ENCODE results near the gene NAT14.
"Not testable (repeated sequence)": the region's sequence is repeated elsewhere in the genome, so short reads cannot be mapped to it uniquely, and the experiment has no call there.

NAT14 gene

DNA sequence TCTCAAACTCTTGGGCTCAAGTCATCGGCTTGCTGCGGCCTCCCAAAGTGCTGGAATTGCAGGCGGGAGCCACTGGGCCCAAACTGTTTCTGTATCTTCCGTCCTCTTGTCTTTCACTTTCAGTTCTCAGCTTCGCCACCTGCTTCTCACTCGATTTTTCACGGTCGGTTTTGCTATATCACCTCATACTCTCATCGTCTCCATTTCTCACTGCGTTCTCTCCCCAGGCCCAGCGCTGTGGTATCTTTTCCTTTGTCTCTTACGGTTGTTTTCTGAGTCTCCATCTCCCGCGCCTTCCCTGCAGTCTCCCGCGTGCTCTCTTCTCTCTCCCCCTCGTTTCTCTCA is 18.1 kb downstream of the NAT14 start:
- DNase-seq (ENCODE audit: low read depth): no peak

DNA sequence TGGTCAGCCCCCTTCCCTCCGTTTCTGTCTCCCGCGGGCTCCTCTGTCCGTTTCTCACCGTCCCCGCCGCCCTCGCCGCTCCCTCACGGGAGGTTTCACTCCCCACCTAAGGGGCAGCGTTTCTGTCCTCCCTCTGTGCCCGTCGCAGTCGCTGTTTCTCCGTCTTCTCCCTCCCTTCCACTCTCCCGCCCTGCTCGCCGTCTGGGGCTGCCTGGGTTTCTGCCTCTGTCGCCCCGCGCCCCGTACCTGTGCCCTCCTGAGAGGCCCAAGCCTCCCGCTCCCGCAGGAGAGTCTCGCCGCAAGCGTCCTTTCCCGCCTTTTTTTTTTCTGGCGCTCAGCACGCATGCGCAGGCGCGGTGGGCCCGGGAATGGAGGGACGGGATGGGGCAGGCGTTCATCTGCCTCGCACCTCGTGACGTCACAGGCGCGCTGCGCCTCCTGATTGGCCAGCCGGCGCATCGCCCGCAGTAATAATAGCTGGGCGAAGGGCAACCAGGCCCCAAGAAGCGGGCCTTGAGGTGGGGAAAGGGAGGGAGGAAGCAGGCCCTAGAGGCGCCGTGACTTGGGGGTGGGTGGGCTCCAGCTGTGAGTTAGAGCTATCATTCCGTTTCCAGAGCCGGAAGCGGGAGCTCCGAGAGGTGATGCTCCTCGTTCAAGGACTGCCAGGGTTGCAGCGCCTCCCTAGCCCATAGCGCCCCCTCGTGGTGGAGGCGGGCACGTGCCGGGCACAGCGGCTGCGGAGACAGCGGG is 18.7 kb downstream of the NAT14 start:
- DNase-seq (ENCODE audit: low read depth): peak; percentile 91

DNA sequence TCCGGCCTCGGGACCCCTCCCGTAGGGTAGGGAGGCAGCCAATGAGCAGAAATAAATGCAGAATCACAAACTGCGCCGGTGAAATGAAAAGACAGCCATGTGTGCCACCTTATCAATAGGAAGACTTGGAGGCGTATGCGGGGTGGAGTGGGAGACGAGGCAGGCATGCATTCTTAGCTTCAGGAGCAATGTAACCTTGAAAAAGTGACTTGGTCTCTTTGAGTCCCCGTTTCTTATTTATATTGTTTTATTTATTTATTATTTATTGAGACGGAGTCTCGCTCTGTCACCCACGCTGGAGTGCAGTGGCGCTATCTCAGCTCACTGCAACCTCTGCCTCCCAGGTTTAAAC is 19.2 kb downstream of the NAT14 start:
- no peak for DNase-seq (ENCODE audit: low read depth)

DNA sequence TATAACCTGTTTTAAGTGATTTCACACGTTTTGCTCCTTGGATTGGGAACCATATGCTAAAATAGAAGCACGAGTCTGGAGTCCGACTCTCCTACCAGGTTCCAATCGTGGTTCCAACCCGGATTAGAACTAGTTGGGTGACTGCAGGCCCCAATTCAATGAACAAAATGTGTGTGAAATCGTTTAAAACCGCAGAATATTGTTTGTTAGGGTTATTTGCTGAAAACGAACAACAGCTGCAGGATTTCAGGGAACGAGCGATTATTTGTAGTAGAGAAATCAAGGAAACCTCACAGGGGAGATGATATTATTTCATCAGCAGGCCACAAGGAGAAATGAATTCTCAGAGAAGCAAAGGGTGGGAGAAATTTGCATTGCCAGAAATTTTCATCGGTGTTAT is 20.0 kb downstream of the NAT14 start:
- DNase-seq (ENCODE audit: low read depth): no peak

DNA sequence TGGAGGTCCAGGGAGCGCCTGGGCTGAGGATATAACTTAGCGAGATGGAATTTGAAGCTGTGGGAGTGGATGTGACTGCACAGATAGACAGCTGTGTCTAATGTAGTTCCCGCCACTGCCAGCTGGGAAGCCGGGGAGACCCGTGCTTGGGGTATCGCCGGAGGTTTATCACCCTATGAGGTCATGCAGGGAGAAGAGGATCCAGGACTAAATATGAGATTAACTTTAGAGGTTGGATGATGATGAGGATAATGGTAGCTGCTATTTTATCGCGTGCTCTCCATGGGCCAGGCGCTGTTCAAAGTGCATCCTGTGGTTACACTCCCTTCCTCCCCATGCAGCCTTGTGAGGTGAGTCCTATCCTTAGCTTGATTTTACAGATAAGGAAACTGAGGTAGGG is 23.1 kb downstream of the NAT14 start:
- no peak for DNase-seq (ENCODE audit: low read depth)

DNA sequence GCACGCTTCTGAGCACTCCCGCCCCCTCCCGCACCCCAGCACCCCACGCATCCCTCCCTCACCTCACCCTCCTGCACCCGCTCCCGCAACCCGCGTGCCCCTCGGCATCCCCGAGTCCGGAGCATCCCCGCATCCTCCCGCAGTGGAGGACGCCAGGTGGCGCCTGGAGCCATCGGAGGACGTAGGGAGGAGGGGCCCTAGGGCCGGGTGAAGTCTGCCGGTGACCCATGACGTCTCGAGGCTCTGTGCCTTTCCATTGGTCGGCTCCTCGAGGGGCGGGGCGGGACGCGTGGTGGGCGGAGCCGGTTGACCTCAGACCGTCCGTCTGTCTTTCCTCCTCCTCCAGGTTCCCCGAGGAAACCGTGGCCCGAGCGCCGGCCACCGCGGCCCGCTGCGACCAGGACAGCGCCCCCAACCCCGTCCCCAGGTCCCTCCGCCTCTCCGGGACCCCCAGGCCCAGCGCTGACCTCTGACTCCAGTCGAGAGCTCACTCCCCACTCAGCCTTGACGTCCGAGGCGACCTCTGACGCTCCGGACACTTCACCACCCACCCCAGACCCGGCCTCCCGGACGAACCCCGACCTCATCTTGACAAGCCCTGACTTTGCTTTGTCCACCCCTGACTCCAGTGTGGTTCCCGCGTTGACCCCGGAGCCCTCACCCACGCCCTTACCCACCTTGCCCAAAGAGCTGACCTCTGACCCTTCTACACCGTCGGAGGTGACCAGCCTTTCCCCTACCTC is 32.1 kb downstream of the NAT14 start:
- peak; percentile 95 for DNase-seq (ENCODE audit: low read depth)

DNA sequence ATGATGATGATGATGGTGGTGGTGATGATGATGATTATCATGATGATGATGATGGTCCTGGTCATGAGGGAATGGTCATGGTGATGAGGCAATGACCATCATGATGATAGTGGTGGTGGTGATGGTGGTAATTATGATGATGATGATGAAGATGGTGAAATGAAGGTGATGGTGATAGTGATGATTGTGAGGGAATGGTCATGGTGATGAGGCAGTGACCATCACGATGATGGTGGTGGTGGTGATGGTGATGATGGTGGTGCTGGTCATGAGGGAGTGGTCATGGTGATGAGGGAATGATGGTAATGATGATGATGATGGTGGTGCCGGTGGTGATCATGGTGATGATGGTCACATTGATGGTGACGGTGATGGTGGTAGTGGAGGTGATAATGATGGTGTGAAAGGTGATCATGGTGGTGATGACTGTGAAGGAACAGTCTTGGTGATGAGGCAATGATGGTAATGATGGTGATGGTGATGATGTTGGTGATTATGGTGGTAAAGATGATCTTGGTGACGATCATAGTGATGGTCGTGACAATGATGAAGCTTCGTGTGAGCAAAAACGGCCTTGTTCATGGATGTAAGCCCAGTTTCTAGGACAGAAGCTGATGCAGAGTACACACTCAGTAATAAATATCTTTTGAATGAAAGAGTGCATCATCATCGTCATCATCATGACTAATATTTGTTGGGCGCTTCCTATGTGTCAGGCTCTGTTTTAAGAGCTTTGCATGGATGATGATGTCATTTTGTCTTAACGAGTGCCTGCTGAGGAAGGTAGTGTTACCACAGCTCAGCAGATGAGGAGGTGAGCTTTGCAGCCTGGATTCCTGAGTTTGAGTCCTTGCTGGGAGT is 34.7 kb downstream of the NAT14 start:
- DNase-seq (ENCODE audit: low read depth): peak; percentile 94

DNA sequence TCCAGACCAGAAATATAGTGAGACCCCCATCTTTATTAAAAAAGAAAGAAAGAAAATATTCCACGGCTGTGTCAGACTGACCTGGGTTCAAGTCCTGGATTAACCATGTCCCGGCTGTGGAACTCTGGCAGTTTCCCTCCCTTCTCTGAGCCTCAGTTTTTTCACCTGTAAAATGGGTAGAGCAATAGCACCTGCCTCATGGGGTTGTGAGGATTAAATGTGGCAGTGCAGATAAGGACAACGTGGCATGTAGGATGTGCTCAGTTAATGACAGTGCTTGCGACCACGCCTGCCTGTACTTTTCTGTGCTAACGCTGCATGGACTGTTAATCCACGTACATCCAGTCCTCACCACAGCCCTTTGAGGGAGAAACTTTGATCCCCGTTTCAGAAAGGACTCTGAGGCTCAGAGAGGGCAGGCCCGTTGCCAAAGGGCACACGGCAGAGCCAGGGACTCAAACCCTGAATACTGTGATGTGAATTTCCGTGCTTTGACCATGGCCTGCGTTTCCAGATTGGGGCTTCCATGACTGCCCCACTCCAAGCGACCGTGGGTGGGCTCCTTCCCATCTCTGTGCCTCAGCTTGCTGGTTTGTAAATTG is 35.8 kb downstream of the NAT14 start:
- no peak for DNase-seq (ENCODE audit: low read depth)

DNA sequence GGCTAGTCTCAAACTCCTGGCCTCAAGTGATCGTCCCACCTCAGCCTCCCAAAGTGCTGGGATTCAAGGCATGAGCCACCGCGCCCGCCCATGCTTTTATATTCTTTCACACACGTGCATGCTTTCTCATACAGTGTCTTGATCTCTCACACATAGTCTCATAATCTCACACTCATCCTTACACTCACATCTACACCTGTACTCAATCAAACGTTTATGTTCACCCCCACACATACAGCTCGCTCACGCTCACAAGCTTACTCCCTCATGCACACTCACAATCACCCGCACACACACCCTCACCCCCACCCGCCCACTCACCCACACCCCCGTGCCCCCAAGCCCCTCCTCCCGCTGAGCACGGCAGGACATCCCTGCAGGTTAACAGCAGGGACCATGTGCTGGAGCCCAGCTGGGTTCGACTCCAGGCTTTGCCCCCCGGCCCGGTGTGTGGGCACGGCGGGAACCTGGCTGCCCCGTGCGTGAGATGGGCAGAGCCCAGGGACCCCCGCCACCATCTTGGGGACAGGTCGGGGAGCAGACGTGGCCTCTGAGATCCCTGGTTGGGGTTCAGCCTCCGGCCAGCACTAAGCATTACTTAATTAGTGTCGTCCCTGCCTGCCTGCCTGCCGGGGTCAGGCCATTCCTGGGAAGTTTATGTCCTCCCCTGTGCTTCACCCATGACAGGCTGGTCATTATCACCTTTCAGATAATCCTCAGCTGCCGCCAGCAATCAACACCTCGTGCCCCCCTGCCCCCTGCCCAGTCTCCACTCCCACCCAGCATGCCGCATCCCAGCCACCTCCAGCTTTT is 40.5 kb downstream of the NAT14 start:
- no peak for DNase-seq (ENCODE audit: low read depth)

DNA sequence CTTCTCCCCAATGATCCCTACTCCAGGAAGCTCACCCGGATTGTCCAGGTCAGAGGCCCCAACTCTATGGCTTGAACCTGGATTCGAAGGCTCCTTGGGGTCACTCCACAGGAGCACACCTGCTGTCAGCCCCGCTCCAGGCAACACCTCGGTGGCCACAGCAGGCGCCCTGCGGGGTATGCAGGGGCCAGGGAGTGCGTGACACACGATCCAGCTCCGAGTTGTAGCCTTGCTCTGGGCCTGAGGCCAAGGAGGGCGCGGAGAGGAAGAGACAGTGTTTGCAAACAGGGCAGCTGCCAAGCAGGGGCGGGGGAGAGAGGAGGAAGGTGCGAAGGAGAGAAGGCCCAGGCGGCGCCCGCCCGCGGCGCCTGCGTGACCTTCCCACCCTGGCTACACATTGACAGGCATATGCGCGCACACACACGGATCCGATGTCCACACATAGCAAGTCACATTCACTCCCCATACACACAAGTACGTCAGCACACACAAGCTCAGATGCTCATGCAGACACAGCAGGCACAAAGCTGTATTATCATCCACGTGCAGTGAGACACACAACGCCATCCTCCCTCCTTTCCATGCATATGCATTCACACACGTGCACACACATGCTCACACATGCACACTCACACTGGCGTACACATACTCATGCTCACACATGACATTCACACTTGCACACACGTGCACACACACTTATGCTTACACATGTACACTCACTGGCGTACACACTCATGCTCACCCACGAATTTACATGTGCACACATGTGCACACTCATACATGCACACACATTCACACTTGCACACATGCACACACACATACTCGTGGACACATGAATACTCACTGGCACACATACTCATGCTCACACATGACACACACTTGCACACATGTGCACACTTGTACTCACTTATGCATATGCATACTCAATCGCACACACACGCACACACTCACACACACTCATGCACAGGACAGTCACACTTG is 41.5 kb downstream of the NAT14 start:
- DNase-seq (ENCODE audit: low read depth): peak; percentile 48

DNA sequence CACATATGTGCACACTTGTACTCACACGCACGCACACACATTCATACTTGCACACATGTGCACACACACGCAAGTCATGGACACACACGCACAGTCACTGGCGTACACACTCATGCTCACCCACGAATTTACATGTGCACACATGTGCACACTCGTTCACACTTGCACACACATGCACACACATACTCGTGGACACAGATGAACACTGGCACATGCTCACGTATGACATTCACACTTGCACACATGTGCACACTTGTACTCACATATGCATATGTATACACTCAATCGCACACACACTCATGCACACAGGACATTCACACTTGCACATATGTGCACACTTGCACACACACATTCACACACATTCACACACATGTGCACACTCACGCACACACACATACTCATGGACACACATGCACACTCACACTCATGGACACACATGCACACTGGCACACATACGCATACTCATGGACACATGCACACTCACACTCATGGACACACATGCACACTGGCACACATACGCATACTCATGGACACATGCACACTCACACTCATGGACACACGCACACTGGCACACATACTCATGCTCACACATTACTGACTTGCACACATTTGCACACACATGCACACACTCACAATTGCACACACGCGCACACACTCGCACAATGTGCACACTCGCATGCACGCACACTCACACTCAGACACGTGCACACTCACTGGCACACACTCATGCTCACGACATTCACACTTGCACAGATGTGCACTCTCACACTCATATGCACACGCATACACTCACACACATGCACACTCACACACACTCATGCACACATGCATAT is 42.4 kb downstream of the NAT14 start:
- no peak for DNase-seq (ENCODE audit: low read depth)

DNA sequence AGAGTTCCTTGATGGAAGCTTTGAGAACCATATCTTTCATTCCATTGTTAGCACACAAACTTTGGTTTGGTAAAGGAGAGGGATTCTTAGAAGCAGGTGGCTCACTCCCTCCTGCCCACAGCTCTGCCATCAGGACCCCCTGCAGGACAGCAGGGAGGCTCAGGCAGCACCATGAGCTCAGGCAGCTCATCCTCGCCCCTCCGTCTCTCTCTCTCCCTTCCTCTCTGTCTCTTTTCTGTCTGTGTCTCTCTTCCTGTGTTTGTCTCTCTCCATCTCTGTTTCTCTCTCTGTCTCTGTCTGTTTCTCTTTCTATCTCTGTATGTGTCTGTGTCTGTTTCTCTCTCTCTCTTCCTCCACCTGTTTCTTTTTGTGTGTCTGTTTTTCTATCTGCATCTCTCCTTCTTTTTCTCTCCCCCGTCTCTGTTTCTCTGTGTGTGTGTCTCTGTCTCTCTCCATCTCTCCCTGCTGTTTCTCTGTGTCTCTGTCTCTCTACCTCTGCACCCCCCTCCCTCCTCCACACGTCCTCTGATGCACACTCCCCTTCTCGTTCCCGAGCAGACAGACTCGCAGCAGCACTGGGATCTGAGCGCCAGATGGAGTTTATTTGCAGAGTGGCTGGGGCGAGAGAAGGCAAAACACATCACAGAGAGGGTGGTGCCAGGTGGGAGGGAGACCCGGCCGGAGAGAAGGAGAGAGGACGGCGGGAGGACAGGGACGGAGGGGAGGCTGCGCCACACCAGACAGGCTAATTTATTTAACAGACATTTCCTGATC is 43.2 kb downstream of the NAT14 start:
- no peak for DNase-seq (ENCODE audit: low read depth)

DNA sequence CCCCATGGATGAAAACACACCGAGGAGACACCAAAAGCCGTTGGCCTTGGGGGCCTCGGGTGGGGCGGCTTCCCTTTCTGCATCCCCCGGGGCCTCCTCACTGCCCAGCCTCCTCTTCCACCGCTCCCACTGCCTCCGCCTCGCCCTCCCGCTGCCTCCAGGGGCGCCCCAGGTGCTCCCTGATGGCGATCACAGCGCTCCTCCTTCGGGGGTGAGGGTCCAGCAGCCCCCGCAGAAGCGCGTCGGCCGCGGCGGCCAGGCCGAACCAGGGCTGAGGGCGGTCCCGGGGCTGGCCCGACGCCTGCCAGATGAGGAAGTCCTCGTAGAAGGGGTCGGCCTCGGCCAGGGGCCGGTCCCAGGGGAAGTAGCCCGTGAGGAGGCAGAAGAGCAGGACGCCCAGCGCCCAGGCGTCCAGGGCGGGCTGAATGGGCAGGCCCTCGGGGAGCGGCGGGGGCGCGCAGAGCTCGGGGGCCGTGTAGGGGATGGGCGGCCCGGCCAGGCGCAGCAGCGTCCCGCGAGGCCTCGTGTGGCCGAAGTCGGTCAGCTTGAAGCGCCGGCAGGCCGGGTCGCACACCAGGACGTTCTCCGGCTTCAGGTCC is 44.7 kb downstream of the NAT14 start:
- DNase-seq (ENCODE audit: low read depth): no peak

DNA sequence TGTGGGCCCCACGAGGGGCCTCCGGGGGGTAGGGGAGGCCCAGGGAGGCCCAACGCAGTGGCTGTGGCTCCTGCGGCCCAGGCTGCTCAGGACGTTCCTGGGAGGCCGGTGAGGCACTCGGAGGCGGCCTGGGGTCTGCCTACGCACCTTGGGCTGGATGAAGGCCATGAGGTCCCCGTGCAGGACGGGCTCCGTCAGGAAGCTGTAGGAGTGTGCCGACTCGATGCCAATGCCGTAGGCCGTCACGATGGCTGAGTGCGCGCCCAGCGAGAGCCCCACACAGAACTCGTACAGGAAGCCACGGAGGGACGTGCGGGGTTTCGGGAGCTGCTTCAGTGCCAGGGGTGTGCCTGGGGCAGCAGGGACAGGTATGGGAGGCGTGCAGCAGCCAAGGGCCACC is 46.0 kb downstream of the NAT14 start:
- DNase-seq (ENCODE audit: low read depth): no peak

DNA sequence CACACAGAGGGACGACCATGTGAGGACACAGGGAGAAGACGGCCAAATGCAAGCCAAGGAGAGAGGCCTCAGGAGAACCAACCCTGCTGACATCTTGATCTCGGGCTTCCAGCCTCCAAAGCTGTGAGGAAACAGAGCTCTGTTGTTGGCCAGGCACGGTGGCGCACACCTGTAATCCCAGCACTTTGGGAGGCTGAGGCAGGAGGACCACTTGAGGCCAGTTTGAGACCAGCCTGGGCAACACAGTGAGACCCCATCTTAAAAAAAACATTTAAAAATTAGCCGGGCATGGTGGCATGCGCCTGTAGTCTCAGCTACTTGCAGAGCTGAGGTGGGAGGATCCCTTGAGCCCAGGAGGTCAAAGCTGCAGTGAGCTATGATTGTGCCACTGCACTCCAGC is 49.3 kb downstream of the NAT14 start:
- not testable (repeated sequence) for DNase-seq (ENCODE audit: low read depth)

DNA sequence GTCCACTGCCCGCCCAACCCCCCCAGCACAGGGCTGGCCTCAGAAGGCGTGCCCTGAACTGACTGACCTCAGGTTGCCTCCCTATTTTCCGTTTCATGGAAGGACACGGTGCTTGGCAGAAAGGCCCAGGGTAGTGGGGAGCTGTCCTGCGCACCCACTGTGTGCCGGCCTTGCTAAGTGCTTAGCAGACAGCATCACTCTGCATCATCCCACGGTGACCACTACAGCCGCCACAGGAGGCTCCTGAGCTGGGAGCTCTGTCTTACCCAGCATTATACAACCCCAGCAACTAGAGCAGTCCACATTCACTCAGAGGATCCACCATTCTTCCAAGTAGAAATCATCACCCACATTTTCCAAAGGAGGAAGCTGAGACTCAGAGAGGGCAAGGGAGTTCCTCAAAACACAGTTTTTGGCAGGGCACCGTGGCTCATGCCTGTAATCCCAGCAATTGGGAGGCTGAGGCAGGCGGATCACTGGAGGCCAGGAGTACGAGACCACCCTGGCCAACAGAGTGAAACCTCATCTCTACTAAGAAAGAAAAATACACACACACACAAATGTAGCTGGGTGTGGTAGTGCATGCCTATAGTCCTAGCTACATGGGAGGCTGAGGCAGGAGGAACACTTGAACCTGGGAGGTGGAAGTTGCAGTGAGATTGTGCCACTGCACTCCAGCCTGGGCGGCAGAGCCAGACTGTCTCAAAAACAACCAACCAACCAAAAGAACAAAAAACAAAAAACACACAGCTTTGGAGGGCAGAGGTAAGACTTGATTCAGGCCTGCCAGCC is 50.4 kb downstream of the NAT14 start:
- no peak for DNase-seq (ENCODE audit: low read depth)

DNA sequence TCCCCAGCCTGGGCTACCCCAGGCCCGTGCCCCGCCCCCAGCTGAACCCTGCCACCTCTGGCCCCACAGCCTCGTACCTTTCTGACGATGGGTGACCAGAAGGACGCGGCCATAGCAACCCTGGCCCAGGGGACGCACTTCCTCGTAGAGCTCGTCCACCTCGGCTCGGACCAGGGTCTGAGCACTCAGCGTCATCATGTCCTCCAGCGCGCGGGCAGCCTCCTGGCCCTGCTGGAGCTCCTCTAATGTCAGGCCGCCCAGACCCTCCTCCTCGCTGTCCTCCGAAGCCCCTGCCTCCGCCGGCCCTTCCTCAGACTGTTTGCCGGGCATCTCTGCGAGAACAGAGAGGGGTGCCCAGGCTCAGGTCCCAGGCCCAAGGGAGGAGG is 51.0 kb downstream of the NAT14 start:
- no peak for DNase-seq (ENCODE audit: low read depth)

DNA sequence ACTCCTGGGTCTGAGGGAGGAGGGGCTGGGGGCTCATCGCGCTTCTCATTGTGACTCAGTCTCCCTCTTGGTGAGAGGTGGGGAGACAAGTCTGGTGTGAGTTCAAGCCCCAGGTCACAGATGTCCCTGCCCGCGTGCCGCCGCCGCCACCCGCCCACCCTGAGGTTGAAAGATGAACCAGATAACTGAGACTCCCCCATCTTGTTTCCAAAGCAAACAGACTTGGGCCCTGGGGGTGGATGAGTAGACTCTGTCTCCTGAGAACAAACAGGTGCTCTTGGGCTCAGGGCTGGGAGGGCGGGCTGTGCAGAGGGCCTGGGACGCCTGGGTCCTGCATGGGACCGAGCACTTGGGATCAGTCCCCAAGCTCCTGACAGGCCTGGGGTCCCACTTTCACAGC is 51.4 kb downstream of the NAT14 start:
- DNase-seq (ENCODE audit: low read depth): no peak
